NCI-H2171 treated with DMSO at 0.1 percent for 48 hours (cell line): ENCODE measurements around the gene HSPG2.
A peak's percentile ranks its signal among the peaks of the same experiment; 100 is the strongest.
"Not testable (repeated sequence)": the region's sequence is repeated elsewhere in the genome, so short reads cannot be mapped to it uniquely, and the experiment has no call there.

Experiments
- DNase-seq: peaks from one replicate; lab custom pipeline; 2025; lab: John Stamatoyannopoulos, UW

Gene HSPG2

GRCh38 chr1:21937034-21937371, at the start of gene HSPG2:
HSPG2 (minus strand) TSS chr1:21937310; CDS start chr1:21937217, 93 bp downstream.
- no peak for DNase-seq

GRCh38 chr1:21986386-21986785, 49.3 kb upstream of the HSPG2 start:
- DNase-seq: not testable (repeated sequence)

GRCh38 chr1:21985893-21986292, 48.8 kb upstream of the HSPG2 start:
- DNase-seq: not testable (repeated sequence)

GRCh38 chr1:21983539-21983938, 46.4 kb upstream of the HSPG2 start:
- not testable (repeated sequence) for DNase-seq

GRCh38 chr1:21982122-21982521, 45.0 kb upstream of the HSPG2 start:
- DNase-seq: not testable (repeated sequence)

GRCh38 chr1:21981253-21981652, 44.1 kb upstream of the HSPG2 start:
- not testable (repeated sequence) for DNase-seq

GRCh38 chr1:21980515-21981220, 43.6 kb upstream of the HSPG2 start:
- DNase-seq: not testable (repeated sequence)

DNA sequence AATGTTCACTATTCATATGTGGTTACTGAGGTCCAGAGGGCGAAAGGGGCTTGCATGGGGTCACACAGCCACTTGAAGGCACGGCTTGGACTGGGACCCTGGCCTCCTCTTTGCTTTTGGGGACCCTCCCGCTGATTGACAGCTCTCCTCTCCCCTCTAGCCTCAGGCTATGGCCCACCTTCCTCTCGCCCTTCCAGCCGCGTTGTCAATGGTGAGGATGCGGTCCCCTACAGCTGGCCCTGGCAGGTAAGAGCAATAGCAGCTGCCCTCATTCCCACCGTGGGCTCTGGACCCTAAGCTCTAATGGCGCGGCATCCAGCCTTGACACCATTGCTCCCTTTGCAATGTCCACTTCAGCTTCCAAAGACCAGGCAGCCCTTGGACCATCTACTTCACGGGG, 41.1 kb upstream of the HSPG2 start:
- DNase-seq: not testable (repeated sequence)

GRCh38 chr1:21976703-21977239, 39.7 kb upstream of the HSPG2 start, which contains the start of gene CELA3B:
CELA3B (plus strand) TSS chr1:21977022; CDS start chr1:21977040, 18 bp downstream.
- DNase-seq: not testable (repeated sequence)

- not testable (repeated sequence) for DNase-seq
These were observed 38.2 kb upstream of the HSPG2 start for GRCh38 chr1:21975296-21975695.

GRCh38 chr1:21974699-21975098, 37.6 kb upstream of the HSPG2 start:
- DNase-seq: peak; percentile 85

DNA sequence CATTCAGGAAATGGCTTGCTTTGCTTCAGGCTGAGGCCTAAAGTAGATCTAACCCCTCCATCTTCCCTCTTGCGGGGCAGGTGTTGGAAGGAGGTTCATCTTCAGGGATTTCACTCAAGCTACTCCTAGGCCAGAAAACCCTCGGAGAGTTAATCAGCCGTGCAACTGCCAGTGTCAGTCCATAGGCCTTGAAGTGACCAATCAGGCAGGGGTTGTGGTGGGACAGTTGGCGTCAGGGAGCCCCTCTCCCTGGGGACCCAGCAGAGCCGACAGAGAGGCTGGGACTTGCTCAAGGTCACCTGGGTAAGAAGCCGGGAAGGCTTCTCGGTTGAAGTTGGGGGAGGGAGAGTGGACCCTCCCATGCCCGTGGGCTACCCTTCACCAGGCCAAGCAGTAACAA, 36.8 kb upstream of the HSPG2 start:
- not testable (repeated sequence) for DNase-seq

DNA sequence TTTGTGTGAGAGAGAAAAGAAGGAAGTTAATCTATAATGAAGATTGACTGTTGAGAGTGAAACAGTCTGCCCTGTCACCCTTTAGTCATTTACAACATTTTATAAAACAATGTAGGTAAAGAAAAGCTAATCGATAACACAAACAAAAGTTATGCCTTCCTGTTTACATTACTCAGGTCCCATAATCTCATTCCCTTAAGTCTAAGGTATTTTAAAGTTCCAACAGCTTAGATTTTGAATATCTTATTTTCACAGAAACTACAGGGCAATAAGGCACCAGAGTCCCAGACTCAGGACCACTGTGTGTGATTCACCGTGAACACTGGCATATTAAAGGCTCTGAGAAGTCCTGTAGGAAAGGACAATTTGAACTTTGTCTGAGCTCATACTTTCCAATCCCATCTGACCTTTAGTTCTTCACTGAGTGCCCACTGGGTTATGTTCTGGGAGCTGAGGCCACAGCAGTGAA, 35.9 kb upstream of the HSPG2 start:
- DNase-seq: not testable (repeated sequence)

- not testable (repeated sequence) for DNase-seq
These were observed 33.4 kb upstream of the HSPG2 start for GRCh38 chr1:21970523-21970922.

GRCh38 chr1:21969066-21969465, 32.0 kb upstream of the HSPG2 start:
- DNase-seq: not testable (repeated sequence)

- DNase-seq: not testable (repeated sequence)
These were observed 30.1 kb upstream of the HSPG2 start for GRCh38 chr1:21967216-21967615.

DNA sequence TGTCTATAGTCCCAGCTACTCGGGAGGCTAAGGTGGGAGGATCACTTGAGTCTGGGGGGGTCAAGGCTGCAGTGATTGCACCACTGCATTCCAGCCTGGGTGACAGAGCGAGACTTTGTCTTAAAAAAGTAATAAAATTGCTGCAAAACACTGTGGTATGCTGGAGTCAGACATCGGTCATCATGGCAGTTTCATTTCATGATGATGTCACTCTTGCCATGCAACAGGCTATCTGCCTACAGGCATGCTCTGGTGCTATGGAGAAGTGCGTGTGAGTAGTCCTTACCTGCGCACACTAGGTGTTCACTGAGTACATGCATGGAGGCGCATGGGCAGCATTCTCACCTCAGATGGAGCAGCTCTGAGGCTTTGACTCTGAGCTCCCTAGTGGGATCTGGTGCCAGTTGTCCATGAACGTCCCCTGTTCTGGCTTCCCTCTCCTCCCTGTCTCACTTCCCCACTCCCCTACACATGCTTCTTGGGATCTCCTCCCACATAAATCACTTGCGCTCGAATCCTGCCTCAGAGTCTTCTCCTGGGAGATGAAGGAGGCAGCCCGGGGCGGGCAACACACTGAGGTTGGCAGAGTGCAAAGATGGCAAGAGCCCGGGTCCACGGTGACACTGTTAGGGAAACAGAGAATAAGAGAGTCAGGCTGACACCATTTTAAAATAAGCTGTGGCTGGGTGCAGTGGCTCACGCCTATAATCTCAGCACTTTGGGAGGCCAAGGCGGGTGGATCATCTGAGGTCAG, 29.3 kb upstream of the HSPG2 start:
- no peak for DNase-seq

GRCh38 chr1:21963477-21964217, 26.5 kb upstream of the HSPG2 start:
- DNase-seq: peak; percentile 66

DNA sequence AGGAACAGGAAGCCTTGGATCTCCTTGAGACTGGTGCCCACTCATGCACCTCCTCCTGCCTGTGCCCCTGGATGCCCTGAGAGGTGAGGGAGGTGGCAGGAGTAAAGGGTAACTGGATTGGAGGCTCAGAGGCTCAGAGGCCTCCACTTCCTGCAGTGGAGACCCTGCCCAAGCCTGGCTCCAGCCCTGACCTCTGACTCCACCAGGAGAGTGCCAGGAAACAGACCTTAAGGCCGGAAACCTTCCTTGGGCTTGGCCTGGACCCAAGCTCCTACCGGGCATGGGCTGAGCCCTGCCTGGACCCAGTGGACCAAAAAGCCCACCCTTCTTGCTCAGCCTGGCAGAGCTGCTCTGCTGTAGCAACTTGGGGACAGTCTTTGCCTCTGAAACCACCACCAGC, 24.7 kb upstream of the HSPG2 start:
- DNase-seq: no peak

GRCh38 chr1:21961337-21961736, 24.2 kb upstream of the HSPG2 start:
- DNase-seq: no peak

DNA sequence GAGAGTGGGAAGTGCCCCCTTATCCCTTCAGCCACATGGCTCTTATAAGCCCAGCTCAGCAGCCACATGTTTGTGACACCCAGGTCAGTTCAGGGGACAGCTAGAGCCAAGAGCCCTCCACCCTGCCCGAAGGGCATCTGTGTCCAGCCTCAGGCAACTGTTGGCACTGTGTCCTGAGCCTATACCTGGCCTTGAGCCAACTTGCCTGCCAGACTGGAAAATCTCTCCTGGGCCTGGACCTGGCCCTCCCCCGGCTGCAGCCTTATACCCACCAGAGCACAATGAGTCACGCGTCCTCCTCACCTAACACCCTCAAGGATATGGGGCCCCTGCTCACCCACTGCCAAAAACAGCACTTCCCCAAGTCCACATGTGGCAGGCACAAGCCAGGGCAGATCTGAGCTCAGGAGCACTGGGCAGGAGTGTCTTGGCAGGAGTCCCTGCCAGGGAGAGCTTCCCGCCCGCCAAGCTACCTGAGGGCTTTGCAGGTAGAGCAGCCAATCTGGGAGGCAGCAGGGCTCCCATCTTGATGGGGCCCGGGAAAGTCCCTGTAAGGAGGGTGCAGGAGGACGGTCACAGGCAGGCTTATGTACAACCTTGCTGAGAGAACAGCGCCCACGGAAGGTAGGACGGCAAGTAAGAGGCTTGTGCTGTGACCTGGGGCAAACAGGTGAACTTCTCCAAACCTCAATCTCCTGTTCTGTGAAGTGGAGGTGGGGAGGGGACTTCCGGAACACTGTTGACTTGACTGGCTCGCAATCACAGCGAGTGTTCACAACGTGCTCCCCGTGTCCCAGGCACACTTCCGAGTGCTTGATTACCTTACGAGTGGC, 19.8 kb upstream of the HSPG2 start:
- DNase-seq: no peak
